ENCODE measurements around the gene SLC9A7. TPM values are rescaled to one million over a fixed set of nuclear protein-coding genes. Genes with fewer than 3 reads are reported as not detected.

Gene SLC9A7
- polyA plus RNA-seq, 2 of the 4 experiments (the other 2 are of a cell fraction) = 9.8 to 21.1 TPM

DNA sequence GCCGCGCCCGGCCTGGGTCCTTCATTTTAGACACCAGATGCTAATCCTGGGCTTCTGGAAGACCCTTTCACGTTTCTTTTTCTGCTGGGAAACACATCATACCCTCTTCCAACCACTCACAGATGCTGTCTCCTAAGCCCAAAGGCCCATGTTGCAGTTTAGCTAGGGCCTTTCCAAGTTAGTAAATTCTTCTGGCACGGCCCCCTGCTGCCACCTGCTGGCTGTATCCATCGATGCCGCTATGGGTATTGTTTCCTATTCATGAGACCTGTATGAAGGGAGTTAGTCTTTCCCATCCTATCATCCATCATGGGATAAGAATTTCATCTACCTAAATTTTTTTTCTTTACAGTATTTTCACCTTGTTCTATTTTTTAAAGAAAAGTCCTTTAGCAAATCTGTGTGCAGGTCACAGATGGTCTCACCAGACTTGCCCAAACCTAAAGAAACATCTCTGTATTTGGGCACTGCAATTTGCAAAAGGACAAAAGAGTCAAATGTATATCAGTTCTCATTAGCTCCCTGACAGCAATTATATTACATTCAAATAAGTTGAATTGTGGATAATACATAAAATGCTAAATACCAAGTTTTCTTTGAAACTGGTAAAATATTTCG lies 37.8 kb upstream of the SLC9A7 start:
- POLR2A ChIA-PET = interaction anchor here (1.0 to 1.3 kb wide), 2 partner anchors 36 to 38 kb away, joined by 4 to 6 read pairs; partner anchors contain the start of gene SLC9A7
- TF ChIP-seq, protein P1, sequence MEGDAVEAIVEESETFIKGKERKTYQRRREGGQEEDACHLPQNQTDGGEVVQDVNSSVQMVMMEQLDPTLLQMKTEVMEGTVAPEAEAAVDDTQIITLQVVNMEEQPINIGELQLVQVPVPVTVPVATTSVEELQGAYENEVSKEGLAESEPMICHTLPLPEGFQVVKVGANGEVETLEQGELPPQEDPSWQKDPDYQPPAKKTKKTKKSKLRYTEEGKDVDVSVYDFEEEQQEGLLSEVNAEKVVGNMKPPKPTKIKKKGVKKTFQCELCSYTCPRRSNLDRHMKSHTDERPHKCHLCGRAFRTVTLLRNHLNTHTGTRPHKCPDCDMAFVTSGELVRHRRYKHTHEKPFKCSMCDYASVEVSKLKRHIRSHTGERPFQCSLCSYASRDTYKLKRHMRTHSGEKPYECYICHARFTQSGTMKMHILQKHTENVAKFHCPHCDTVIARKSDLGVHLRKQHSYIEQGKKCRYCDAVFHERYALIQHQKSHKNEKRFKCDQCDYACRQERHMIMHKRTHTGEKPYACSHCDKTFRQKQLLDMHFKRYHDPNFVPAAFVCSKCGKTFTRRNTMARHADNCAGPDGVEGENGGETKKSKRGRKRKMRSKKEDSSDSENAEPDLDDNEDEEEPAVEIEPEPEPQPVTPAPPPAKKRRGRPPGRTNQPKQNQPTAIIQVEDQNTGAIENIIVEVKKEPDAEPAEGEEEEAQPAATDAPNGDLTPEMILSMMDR (IDR thresholded peaks at IDR 0.05) = peak; percentile 78
- TF ChIP-seq CHD2 (IDR thresholded peaks at IDR 0.05; ENCODE audit: low read length, partially characterized antibody) = no peak
- no peak for TF ChIP-seq RCOR1 (IDR thresholded peaks at IDR 0.05; ENCODE audit: low read depth, low read length)
- TF ChIP-seq SMC3 (IDR thresholded peaks at IDR 0.05) = peak; percentile 97
- TF ChIP-seq FOSL2 (IDR thresholded peaks at IDR 0.05) = no peak
- TF ChIP-seq FOSL2 (CRISPR knock-in tag; IDR thresholded peaks at IDR 0.05) = no peak
- peak; percentile 95 for TF ChIP-seq RAD21 (conservative IDR thresholded peaks at IDR 0.05 in 1 of 2, IDR thresholded peaks at IDR 0.05 in 1 of 2)
- Histone ChIP-seq H3K4me1 (peaks cover 21% of the 10 kb centered on the region), H3K4me2 (no peak overlapping the region), H3K4me3 (no peak overlapping the region), H3K27ac (peak overlapping the region in 1 of 2 experiments; percentile 46; a peak in 1 of 6 replicates), H3K9me3 (no peaks in the 10 kb centered on the region)
- ATAC-seq (peak; percentile 84 to 89), FAIRE-seq (no peak), DNase-seq (ENCODE audit: low read depth in 1 of 2, low spot score in 1 of 2) (peak; percentile 49 to 78)
- WGBS (ENCODE audit: missing lambda C conversion rate) = 45% methylated on average over 8 of the region's 8 CpGs
- CTCF ChIA-PET = interaction anchor here (0.6 to 11.3 kb wide), 30 partner anchors 9 to 403 kb away, joined by 3 to 183 read pairs (median 4); partner anchors contain the start of genes RP2 and SLC9A7

DNA sequence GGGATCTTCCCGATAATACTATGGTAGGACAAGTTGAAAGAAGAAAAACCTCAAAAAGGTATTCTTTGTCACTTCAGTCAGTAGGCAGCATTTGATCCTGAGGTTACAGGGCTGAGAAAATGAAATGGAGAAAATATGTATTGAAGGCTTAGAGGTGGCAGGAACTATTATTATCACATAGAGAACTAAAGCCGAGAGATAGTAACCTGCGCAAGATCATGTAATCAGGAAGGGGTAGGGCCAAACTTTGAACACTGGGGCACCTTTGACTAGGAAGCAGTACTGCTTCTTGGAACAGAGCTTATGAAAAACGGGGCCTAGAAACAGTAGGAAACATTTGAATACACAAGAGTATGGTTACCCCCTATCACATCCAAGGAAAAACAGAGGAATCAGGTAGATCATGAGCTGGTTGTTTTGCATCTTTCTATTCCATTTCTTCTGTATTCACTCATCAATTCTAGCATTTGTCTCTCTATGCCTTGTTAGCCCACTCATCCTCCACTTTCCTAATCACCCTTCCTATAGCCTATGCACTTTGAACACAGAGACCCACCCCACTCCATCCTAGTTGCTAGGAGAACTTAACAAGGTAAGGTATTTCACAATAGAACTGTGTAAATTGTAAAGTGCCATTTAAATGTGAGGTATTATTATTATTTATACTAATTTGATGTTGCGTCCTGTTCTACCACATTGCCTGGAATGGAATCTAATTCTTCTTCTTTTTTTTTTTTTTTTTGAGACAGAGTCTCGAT lies 34.6 kb upstream of the SLC9A7 start:
- ChIA-PET POLR2A (interaction anchor here (2.8 kb wide), 1 partner anchor 23 kb away, joined by 28 read pairs; no protein-coding TSS in a partner anchor), CTCF (interaction anchor here (0.7 to 11.3 kb wide), 5 partner anchors 24 to 246 kb away, joined by 3 to 183 read pairs (median 3); partner anchors contain the start of gene SLC9A7)
- no peak for ATAC-seq
- 75% methylated on average over 6 of the region's 6 CpGs for WGBS (ENCODE audit: missing lambda C conversion rate)
- no peak for FAIRE-seq
- Histone ChIP-seq H3K4me3 (no peak overlapping the region), H3K4me1 (peaks cover 30% of the 10 kb centered on the region), H3K4me2 (peak overlapping the region; percentile 77; the same call in 2 of the 3 replicates), H3K27ac (peak overlapping the region; percentile 90 to 91), H3K9me3 (no peaks in the 10 kb centered on the region)
- TF ChIP-seq KDM1A (IDR thresholded peaks at IDR 0.05; ENCODE audit: low read depth) (no peak), KDM5A (IDR thresholded peaks at IDR 0.05) (no peak), ZNF302 (CRISPR knock-in tag; IDR thresholded peaks at IDR 0.05) (no peak), SMC3 (IDR thresholded peaks at IDR 0.05) (no peak), RFX5 (IDR thresholded peaks at IDR 0.05) (no peak), ZFP36 (IDR thresholded peaks at IDR 0.05; ENCODE audit: borderline replicate concordance, partially characterized antibody) (no peak)
- TF ChIP-seq, protein P1 (IDR thresholded peaks at IDR 0.05) = no peak
- TF ChIP-seq, protein P2, sequence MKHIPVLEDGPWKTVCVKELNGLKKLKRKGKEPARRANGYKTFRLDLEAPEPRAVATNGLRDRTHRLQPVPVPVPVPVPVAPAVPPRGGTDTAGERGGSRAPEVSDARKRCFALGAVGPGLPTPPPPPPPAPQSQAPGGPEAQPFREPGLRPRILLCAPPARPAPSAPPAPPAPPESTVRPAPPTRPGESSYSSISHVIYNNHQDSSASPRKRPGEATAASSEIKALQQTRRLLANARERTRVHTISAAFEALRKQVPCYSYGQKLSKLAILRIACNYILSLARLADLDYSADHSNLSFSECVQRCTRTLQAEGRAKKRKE (CRISPR knock-in tag; IDR thresholded peaks at IDR 0.05; ENCODE audit: low read depth) = no peak
- DNase-seq (ENCODE audit: low read depth in 1 of 2, low spot score in 1 of 2) = no peak

DNA sequence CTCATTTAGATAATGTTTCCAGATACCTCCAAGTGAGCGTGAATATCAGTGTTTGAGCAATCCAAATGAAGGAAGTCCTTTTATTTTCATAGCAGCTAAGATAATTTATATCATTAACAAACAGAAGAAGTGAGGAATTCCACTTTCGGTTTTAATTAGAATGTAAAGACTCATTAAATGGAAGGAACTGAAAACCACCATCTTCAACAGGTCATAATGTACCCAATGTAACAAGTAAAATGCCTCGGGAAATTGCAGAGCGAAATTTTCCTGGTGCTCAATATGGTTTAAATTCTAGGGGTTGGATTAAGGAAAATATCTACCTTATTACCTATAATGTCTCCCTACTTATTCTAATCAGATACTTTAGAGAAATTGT lies 33.9 kb upstream of the SLC9A7 start:
- Histone ChIP-seq H3K4me3 (no peak overlapping the region), H3K4me2 (peak overlapping the region; percentile 77), H3K27ac (peak overlapping the region; percentile 90 to 91), H3K4me1 (peaks cover 30% of the 10 kb centered on the region), H3K9me3 (no peaks in the 10 kb centered on the region)
- TF ChIP-seq ZFP36 (IDR thresholded peaks at IDR 0.05; ENCODE audit: borderline replicate concordance, partially characterized antibody) (no peak), CHD2 (IDR thresholded peaks at IDR 0.05; ENCODE audit: low read length, partially characterized antibody) (no peak), SMC3 (IDR thresholded peaks at IDR 0.05) (no peak), FOSB (CRISPR knock-in tag; IDR thresholded peaks at IDR 0.05) (no peak), JUNB (IDR thresholded peaks at IDR 0.05) (no peak), TP53 (CRISPR knock-in tag; IDR thresholded peaks at IDR 0.05) (no peak), HOXA7 (CRISPR knock-in tag; IDR thresholded peaks at IDR 0.05) (no peak)
- TF ChIP-seq, protein P3, sequence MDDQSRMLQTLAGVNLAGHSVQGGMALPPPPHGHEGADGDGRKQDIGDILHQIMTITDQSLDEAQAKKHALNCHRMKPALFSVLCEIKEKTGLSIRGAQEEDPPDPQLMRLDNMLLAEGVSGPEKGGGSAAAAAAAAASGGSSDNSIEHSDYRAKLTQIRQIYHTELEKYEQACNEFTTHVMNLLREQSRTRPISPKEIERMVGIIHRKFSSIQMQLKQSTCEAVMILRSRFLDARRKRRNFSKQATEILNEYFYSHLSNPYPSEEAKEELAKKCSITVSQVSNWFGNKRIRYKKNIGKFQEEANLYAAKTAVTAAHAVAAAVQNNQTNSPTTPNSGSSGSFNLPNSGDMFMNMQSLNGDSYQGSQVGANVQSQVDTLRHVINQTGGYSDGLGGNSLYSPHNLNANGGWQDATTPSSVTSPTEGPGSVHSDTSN (IDR thresholded peaks at IDR 0.05) = no peak
- TF ChIP-seq, protein P4, sequence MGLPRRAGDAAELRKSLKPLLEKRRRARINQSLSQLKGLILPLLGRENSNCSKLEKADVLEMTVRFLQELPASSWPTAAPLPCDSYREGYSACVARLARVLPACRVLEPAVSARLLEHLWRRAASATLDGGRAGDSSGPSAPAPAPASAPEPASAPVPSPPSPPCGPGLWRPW (IDR thresholded peaks at IDR 0.05) = no peak
- no peak for FAIRE-seq
- ATAC-seq = no peak
- 43% methylated on average over 4 of the region's 4 CpGs for WGBS (ENCODE audit: missing lambda C conversion rate)
- no peak for DNase-seq (ENCODE audit: low read depth in 1 of 2, low spot score in 1 of 2)
- CTCF ChIA-PET = interaction anchor here (1.0 to 11.3 kb wide), 3 partner anchors 22 to 245 kb away, joined by 4 to 183 read pairs (median 14); partner anchors contain the start of gene SLC9A7
- POLR2A ChIA-PET = interaction anchor here (0.6 to 2.8 kb wide), 4 partner anchors 23 to 238 kb away, joined by 3 to 28 read pairs (median 7); partner anchors contain the start of gene SLC9A7
